Memory B cell (primary cell): ENCODE measurements around the gene ZFR.
A peak's percentile ranks its signal among the peaks of the same experiment; 100 is the strongest.

Source experiments
- ATAC-seq: fragments of 150-1000 bp; cut with Tn5 transposase; 2 replicates; pipeline ENCODE4 v1.10.0; 2021; ENCODE audit warnings: low read depth, mild to moderate bottlenecking, moderate library complexity
- DNase-seq, 2 donors: peaks; one replicate each; pipeline ENCODE4 v3.0.0; 2022; ENCODE audit warnings: low spot score in 2 of 2
- H3K27ac Mint-ChIP-seq: one replicate; pipeline ENCODE4 v1.8.0; 2022; ENCODE audit warnings: mild to moderate bottlenecking, moderate library complexity, mixed read lengths
- H3K27me3 Mint-ChIP-seq: one replicate; pipeline ENCODE4 v1.8.0; 2022; ENCODE audit warnings: mixed read lengths
- H3K36me3 Mint-ChIP-seq: one replicate; pipeline ENCODE4 v1.8.0; 2022; ENCODE audit warnings: mild to moderate bottlenecking, mixed read lengths
- H3K4me1 Mint-ChIP-seq: one replicate; pipeline ENCODE4 v1.8.0; 2022; ENCODE audit warnings: mixed read lengths
- H3K4me3 Mint-ChIP-seq: one replicate; pipeline ENCODE4 v1.8.0; 2022; ENCODE audit warnings: mild to moderate bottlenecking, moderate library complexity, mixed read lengths
- H3K9me3 Mint-ChIP-seq: one replicate; pipeline ENCODE4 v1.8.0; 2022; ENCODE audit warnings: mixed read lengths

The ZFR gene

DNA sequence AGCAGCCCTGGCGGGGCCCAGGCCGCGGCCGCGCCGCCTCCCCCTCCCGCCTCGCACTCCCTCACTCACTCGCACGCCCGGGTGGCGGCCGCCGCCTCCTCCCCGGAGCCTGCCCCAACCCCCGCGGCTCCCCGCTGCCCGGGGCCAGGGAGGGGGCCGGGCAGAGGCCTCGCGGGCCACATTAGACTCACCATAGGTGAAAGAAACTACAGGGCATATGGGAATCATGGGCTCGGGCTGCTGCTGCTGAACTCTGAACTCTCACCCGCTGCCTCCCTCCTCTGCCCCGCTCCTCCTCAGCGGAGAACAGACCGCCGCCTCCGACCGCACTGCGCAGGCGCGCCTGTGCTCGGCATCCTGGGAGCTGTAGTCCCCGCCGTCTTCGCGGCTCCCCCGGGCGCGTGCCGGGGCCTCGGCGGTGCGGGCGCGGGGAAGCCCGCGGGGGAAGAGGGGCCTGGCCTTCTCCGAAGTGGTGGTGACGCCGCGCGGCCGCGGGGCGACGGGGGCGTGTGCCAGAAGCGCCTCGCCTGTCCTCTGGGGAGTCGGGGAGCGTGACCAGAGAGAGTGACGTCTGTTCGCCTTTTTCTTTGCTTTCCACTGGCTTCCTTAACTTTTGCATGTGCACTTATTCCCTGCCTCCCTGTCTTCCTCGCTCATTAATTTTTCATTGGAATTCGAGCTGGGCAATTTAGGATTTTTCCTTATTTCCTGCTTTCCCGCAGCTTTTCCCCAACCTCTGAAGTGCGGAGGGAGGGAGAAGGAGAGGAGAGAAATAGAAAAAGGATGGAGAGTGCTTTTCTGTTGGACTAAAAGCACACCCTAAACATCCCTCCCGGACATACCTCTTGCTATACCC, at the start of gene ZFR:
TSS of gene ZFR (minus strand) at position 310 of the 856 bp plus-strand sequence. CDS start at position 228, 82 bp downstream.
- no peaks in the 10 kb centered on the region for H3K27me3 Mint-ChIP-seq
- peak within 1 kb of the TSS; percentile 95 for H3K27ac Mint-ChIP-seq
- H3K9me3 Mint-ChIP-seq: no peaks in the 10 kb centered on the region
- peaks cover 34% of the 10 kb centered on the region for H3K4me1 Mint-ChIP-seq
- peak; percentile 79 for ATAC-seq
- peaks cover 2% of the 10 kb centered on the region for H3K36me3 Mint-ChIP-seq
- peak within 1 kb of the TSS; percentile 93 for H3K4me3 Mint-ChIP-seq
- DNase-seq: peak; percentile 91 to 92

DNA sequence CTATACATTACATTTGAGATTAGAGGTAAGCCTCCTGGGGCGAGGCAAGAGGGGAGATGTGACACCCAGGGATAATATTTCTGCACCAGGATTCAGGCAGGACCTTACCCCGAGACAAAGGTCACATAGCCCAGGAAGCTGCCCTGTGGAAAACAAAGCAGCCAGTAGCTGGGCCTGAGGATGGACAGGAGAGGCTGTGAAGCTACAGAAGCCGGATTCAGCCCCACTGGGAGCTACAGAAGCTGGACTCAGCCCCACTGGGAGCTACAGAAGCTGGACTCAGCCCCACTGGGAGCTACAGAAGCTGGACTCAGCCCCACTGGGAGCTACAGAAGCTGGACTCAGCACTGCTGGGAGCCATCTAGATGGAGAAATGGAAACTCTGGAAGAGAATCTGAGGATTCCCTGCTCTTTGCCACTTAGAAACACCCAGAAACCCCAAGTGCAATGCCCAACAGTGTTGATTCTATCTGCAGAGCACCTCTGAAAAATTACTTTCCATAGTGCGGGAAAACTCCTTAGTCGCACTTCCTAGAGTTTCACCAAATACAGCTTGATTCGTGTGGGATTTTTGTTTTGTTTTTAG, 46.5 kb upstream of the ZFR start:
- H3K27ac Mint-ChIP-seq: no peak overlapping the region
- no peaks in the 10 kb centered on the region for H3K36me3 Mint-ChIP-seq
- no peak overlapping the region for H3K4me3 Mint-ChIP-seq
- H3K27me3 Mint-ChIP-seq: peaks cover 10% of the 10 kb centered on the region
- H3K9me3 Mint-ChIP-seq: no peaks in the 10 kb centered on the region
- no peak for DNase-seq
- peaks cover 2% of the 10 kb centered on the region for H3K4me1 Mint-ChIP-seq
- no peak for ATAC-seq

DNA sequence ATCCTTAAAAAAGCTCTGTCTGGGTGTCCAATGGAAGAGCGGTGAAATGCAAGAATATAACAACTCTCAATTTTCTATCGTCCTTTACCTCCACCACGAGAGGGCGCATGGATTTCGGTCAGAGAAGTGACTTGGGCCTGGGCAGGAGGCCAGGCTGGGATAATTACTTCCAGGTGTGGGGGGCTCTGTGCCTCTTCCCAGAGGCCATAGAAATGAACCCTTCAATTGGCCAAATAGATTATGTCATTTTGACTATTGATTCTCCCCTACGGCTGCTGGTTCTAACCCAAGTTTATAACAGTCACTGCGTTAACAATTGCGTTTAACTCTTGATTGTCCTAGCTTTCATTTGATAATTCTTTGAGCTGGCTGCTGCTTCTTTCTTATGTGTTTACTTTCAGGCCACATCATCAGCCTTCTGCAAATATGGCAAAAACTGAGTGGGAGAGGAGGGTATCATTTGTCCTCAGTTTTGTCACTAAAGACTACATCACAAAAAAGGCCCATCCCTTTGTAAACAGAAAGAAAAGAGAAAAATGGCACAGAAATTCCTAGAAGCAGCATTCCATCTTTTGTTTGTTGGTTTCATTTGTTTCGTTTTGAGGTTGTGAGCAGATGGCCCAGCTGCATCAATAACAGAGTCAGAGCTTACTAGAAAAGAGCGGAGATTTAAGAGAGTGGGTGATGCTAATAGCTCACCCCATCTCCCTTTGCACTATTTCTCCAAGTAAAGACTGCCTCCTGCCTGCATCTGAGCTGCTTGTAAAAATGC, 45.4 kb upstream of the ZFR start:
- H3K4me1 Mint-ChIP-seq: peaks cover 2% of the 10 kb centered on the region
- H3K36me3 Mint-ChIP-seq: no peaks in the 10 kb centered on the region
- peak; percentile 80 for ATAC-seq
- no peaks in the 10 kb centered on the region for H3K9me3 Mint-ChIP-seq
- DNase-seq: peak; percentile 72 to 75
- H3K27me3 Mint-ChIP-seq: peaks cover 9% of the 10 kb centered on the region
- no peak overlapping the region for H3K27ac Mint-ChIP-seq
- no peak overlapping the region for H3K4me3 Mint-ChIP-seq

DNA sequence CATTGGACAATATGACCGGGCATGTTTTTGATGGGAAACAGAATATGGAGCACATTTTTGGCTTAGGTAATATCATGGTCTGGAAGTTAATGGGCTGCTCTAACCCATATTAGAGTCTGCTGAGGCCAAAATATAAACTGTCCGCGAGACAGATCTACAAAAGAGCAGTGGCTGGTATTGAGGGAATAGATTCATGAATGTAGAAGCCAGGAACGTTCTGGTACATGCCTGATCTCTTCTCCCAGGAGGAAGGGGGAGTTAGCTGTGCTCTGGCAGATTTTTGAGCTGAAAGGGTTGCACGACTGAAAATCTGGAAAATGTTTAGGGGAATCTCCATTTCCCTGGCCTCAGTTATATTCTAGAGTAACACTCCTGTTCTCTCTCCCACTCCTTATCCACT, 42.9 kb upstream of the ZFR start:
- Mint-ChIP-seq H3K27ac (no peak overlapping the region), H3K36me3 (no peaks in the 10 kb centered on the region), H3K27me3 (peaks cover 4% of the 10 kb centered on the region), H3K4me3 (no peak overlapping the region), H3K9me3 (no peaks in the 10 kb centered on the region), H3K4me1 (peaks cover 2% of the 10 kb centered on the region)
- no peak for DNase-seq
- ATAC-seq: no peak

DNA sequence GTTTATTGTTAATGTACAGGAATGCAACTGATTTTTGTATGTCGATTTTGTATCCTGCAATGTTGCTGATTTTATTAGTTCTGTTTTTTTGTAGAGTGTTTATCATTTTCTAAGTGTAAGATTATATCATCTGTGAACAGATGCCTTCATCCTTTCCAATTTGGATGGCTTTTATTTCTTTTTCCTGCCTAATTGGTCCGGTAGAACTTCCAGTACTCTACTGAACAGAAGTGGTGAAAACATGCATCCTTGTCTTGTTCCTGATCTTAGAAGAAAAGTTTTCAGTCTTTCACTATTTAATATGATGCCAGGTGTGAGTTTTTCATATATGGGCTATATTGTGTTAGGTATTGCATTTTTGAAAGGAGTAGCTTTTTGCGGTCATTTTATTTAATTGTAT, 42.5 kb upstream of the ZFR start:
- Mint-ChIP-seq H3K4me3 (no peak overlapping the region), H3K27me3 (peaks cover 4% of the 10 kb centered on the region), H3K4me1 (peaks cover 2% of the 10 kb centered on the region), H3K9me3 (no peaks in the 10 kb centered on the region), H3K27ac (no peak overlapping the region), H3K36me3 (no peaks in the 10 kb centered on the region)
- ATAC-seq (no peak), DNase-seq (no peak)

DNA sequence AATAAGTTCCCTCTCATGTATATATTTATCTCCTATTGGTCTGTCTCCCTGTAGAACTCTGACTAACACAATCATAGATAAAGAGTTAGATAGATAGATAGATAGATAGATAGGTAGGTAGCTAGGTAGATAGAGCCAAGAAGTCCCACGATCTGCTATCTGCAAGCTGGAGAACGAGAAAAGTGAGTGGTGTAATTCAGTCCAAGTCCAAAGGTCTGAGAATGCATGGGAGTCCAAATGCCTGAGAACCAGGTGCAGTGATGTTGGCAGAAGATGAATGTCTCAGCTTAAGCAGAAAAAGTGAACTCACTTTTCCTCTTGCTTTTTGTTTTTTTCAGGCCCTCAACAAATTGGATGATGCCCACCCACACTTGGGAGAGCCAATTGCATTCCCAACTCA, 37.7 kb upstream of the ZFR start:
- H3K9me3 Mint-ChIP-seq: no peaks in the 10 kb centered on the region
- no peaks in the 10 kb centered on the region for H3K27me3 Mint-ChIP-seq
- no peak overlapping the region for H3K27ac Mint-ChIP-seq
- no peak for ATAC-seq
- DNase-seq: no peak
- H3K36me3 Mint-ChIP-seq: no peaks in the 10 kb centered on the region
- H3K4me1 Mint-ChIP-seq: no peaks in the 10 kb centered on the region
- no peak overlapping the region for H3K4me3 Mint-ChIP-seq

DNA sequence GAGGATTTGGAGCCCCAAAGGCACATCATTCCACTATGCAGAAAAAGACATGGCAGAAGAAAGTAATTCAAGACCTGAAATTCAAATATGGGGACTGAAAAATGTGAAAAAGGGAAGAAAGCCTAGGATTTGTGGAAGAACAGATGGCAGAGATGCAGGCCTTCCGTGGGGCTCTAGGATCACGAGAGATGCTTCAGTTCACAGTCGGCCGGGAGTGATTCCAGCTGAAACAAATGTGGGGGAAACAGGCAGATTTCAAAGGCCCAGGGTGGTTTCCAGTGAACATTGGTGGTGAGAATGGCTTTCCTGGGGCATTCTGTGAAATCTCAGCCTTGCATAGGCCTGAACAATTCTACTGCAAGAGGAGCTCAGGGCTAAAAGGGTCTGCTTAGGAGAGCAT, 34.6 kb upstream of the ZFR start:
- no peaks in the 10 kb centered on the region for H3K27me3 Mint-ChIP-seq
- H3K9me3 Mint-ChIP-seq: no peaks in the 10 kb centered on the region
- H3K4me1 Mint-ChIP-seq: no peaks in the 10 kb centered on the region
- H3K27ac Mint-ChIP-seq: no peak overlapping the region
- H3K36me3 Mint-ChIP-seq: no peaks in the 10 kb centered on the region
- ATAC-seq: no peak
- H3K4me3 Mint-ChIP-seq: no peak overlapping the region
- no peak for DNase-seq

DNA sequence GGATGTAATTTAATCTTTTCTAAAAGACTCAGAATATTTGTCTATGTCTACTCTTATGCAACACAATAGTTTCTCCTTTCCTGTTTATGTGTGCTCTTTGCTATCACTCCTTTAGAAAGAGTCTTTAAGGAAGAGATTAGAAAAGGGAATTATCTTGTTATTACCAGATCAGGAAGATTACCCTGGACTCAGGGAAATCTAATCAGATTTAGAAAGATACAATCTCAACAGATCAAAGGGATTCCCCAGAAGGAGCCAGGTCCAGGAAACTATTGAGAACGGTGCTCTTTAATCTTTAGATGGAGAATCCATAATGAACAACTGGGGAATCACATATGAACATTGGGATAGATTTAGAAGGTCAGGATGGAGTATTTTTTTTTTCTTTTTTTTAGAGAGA, 32.4 kb upstream of the ZFR start:
- no peak overlapping the region for H3K27ac Mint-ChIP-seq
- ATAC-seq (no peak), DNase-seq (no peak)
- H3K36me3 Mint-ChIP-seq: no peaks in the 10 kb centered on the region
- H3K4me3 Mint-ChIP-seq: no peak overlapping the region
- no peaks in the 10 kb centered on the region for H3K4me1 Mint-ChIP-seq
- H3K27me3 Mint-ChIP-seq: no peaks in the 10 kb centered on the region
- no peaks in the 10 kb centered on the region for H3K9me3 Mint-ChIP-seq

DNA sequence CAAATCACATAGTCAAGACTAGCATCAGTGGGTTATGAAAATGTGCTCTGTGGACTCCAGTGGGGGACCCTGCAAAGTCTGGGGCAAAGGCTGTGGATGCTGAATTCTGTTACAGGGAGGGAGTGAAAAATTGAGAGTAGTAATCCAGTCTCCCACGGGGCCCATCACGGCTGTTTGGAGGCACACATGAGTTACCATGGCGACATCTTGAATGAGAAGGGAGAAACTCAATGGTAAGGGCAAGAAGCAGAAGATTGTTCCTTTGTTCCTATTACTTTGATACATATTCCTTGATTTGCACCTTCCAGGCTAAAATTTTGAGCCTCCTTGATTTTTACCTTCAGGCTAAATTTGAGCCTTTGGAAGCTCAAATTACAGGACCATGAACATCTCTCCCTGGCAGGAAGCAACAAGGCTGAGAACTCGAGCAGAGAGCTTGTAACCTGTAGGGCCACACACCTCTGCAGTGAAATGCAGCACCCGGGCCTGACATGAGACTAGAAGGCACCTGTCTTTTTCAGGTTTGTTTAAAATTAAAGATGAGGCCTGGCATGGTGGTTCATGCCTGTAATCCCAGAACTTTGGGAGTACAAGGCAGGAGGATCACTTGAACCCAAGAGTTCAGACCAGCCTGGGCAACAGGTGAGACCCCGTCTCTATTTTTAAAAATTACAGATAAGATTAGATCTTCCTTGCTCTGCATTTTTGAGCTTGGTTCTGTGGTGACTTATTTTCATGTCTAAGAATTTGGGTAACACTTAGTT, 31.0 kb upstream of the ZFR start:
- Mint-ChIP-seq H3K4me3 (no peak overlapping the region), H3K36me3 (no peaks in the 10 kb centered on the region), H3K27ac (no peak overlapping the region), H3K9me3 (no peaks in the 10 kb centered on the region), H3K4me1 (no peaks in the 10 kb centered on the region), H3K27me3 (no peaks in the 10 kb centered on the region)
- ATAC-seq (no peak), DNase-seq (no peak)

DNA sequence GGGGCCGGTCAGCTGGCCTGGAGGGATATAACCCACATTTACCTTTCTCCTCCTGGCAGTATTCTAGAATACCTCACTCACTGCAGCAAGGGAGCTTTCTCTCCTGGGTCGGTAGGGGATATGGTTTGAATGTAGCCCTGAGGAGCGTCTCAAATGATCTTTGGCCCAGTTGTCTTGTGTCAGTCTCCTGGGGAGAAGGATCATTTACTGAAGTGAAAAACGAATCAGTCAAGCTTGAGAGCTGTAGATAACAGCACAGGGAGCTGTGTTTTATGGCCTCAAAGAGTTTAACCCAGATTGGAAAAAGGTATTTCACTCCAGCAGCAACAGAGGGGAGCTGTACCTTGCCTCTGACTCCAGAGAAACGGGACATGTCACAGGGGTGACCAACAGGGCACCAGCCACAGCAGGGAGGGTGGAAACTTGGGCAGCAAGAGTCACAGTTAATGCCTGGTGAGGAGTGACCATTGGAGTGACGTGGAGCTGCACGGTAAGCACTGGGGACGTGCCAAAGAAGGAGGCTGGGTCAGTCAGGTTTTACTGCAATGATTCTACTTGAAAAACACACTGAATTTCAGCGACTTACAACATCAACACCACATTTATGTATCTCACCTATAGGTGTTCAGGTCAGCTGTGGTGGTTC, 29.8 kb upstream of the ZFR start:
- no peak overlapping the region for H3K4me3 Mint-ChIP-seq
- H3K27me3 Mint-ChIP-seq: no peaks in the 10 kb centered on the region
- DNase-seq: no peak
- H3K9me3 Mint-ChIP-seq: no peaks in the 10 kb centered on the region
- H3K4me1 Mint-ChIP-seq: no peaks in the 10 kb centered on the region
- H3K27ac Mint-ChIP-seq: no peak overlapping the region
- ATAC-seq: no peak
- no peaks in the 10 kb centered on the region for H3K36me3 Mint-ChIP-seq

DNA sequence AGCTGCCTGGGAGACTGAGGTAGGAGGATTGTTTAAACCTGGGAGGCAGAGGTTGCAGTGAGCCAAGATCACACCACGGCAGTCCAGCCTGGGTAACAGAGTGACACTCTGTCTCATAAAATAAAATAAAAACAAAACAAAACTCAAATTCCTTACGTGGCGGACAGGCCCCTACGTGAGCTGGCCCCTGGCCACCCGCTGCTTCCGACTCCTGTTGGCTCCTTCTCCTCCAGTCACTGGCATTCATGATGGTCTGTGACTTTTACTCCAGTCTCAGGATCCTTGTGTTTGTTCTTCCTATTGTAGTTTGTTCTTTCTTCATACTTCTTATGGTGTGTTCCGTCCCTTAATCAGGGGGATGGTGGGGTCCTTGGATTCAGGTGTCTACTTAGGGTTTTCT, 28.5 kb upstream of the ZFR start:
- H3K27me3 Mint-ChIP-seq: no peaks in the 10 kb centered on the region
- H3K27ac Mint-ChIP-seq: no peak overlapping the region
- no peak for DNase-seq
- ATAC-seq: no peak
- H3K4me1 Mint-ChIP-seq: no peaks in the 10 kb centered on the region
- no peaks in the 10 kb centered on the region for H3K9me3 Mint-ChIP-seq
- no peak overlapping the region for H3K4me3 Mint-ChIP-seq
- no peaks in the 10 kb centered on the region for H3K36me3 Mint-ChIP-seq

DNA sequence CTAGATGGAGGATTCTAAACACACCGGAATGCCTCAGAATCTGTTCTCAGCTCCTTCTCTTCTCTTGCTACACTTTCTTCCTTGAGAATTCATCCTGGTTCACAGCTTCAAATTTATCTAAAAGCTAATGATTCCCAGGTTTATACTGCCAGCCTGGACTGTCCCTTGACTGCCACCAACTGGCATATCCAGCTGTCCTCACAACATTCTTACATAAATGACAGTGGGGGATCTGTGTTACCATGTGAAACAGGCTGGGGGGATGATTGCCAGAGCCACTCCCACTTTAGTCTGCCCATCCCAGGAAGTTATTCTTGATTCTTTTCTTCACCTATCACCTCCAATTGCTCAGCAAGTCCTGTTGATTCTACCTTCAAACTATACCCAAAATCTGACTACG, 27.2 kb upstream of the ZFR start:
- DNase-seq (no peak), ATAC-seq (no peak)
- Mint-ChIP-seq H3K9me3 (no peaks in the 10 kb centered on the region), H3K4me3 (no peak overlapping the region), H3K4me1 (no peaks in the 10 kb centered on the region), H3K27me3 (no peaks in the 10 kb centered on the region), H3K36me3 (no peaks in the 10 kb centered on the region), H3K27ac (no peak overlapping the region)

DNA sequence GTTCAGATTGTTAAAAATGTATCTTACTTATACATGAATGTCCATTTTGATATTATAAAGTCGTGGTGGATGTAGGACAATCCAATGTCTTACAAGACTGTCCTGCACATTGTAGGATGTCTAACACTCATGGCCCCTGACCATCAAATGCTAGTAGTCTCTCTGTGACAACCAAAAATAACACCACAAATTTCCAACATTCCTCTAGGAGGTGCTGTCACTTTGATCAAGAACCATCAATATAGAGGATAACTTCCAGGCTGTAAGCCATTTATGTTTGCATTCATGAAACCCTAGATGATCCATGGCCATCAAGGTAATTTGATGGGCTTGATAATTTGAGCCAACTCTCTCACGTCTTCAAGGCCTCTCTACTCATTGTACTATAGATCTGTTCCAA, 20.5 kb upstream of the ZFR start:
- Mint-ChIP-seq H3K4me1 (no peaks in the 10 kb centered on the region), H3K27ac (no peak overlapping the region), H3K27me3 (peaks cover 2% of the 10 kb centered on the region), H3K36me3 (no peaks in the 10 kb centered on the region), H3K9me3 (no peaks in the 10 kb centered on the region), H3K4me3 (no peak overlapping the region)
- ATAC-seq (no peak), DNase-seq (no peak)
